Ascending aorta (tissue), 2 donors: Measurements from ENCODE around the gene IFNGR2. TPM values are rescaled to one million over a fixed set of nuclear protein-coding genes. Genes with fewer than 3 reads are reported as not detected.
A peak's percentile ranks its signal among the peaks of the same experiment; 100 is the strongest.

Experiments
- DNase-seq, 2 donors: peaks; one replicate each; pipeline ENCODE4 v3.0.0-alpha.2; 2019; ENCODE audit warnings: low spot score in 2 of 2
- H3K27ac ChIP-seq, 2 donors: fragments of 200-600 bp; sonication (generic); one replicate each; pipeline ENCODE4 v1.5.1; 2016 to 2017; ENCODE audit warnings: mild to moderate bottlenecking in 1 of 2
- H3K27me3 ChIP-seq: fragments of 200-600 bp; sonication (generic); one replicate; pipeline ENCODE4 v1.5.1; 2017
- H3K36me3 ChIP-seq, 2 donors: fragments of 200-600 bp; sonication (generic); one replicate each; pipeline ENCODE4 v1.5.1; 2016
- H3K4me1 ChIP-seq, 2 donors: fragments of 200-600 bp; sonication (generic); one replicate each; pipeline ENCODE4 v1.5.1; 2016 to 2017; ENCODE audit warnings: mild to moderate bottlenecking in 1 of 2
- H3K4me3 ChIP-seq, 2 donors: fragments of 200-600 bp; sonication (generic); one replicate each; pipeline ENCODE4 v1.5.1; 2016 to 2017; ENCODE audit warnings: mild to moderate bottlenecking in 1 of 2
- H3K9me3 ChIP-seq, 2 donors: fragments of 200-600 bp; sonication (generic); one replicate each; pipeline ENCODE4 v1.5.1; 2016
- intact Hi-C: fragments of 100-400 bp; cut with DNase I; formaldehyde crosslinking; loops from one replicate; pipeline ENCODE4 v1.15.1; 2023
- total RNA-seq: library from RNA; depleted of rRNA; stranded (reverse); fragments of >200 nt; gene quantifications from one replicate; pipeline ENCODE4 v1.1.0, GENCODE V29; 2016
- TF ChIP-seq, protein P1 (sequence below), 3 experiments: fragments of 200-600 bp in 2 of 3; fragments of 450-650 bp in 1 of 3; sonication (generic) in 2 of 3; IDR thresholded peaks; one replicate each; pipeline ENCODE4 v1.5.1; 2016 to 2019; ENCODE audit warnings: antibody characterized with exemption in 3 of 3, mild to moderate bottlenecking in 1 of 3, moderate library complexity in 1 of 3

The IFNGR2 gene
- total RNA-seq, 1 donor from 2014 or later: 46.4 TPM

DNA sequence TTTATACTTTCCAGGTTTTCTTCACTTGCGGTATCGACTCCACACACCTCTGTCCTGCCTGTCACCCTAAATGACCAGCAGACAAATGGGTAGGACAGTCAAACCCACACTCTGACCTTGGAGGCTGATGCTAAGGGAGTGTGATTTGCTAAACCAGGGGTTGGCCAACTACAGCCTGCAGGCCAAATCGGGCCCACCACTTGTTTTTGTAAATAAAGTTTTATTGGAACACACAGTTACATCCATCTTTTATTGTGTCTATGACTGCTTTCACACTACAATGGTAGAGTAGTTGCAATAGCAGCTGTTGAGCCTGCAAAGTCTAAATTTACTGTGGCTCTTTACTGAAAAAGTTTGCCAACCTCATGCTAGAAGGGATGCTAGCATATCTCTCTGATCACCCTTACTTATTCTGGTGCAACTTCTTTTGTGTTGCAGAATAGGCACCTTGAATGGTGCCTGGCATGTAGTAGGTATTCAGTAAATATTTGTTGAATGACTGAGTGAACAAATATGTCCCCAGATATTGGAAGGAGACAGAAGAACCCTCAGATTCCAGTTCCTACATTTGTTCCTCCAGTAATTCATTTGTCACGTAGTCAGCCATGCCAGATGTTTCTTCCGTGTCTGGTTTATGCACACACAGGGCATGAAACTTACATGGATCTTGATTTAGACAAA is 18.6 kb downstream of the IFNGR2 start:
- Histone ChIP-seq H3K27ac (no peak overlapping the region), H3K4me3 (no peak overlapping the region), H3K27me3 (no peaks in the 10 kb centered on the region), H3K9me3 (no peaks in the 10 kb centered on the region), H3K4me1 (peaks cover 3 to 8% of the 10 kb centered on the region in 2 donors), H3K36me3 (peaks cover 49 to 59% of the 10 kb centered on the region in 2 donors)
- intact Hi-C loops: no loop called here
- TF ChIP-seq, protein P1, sequence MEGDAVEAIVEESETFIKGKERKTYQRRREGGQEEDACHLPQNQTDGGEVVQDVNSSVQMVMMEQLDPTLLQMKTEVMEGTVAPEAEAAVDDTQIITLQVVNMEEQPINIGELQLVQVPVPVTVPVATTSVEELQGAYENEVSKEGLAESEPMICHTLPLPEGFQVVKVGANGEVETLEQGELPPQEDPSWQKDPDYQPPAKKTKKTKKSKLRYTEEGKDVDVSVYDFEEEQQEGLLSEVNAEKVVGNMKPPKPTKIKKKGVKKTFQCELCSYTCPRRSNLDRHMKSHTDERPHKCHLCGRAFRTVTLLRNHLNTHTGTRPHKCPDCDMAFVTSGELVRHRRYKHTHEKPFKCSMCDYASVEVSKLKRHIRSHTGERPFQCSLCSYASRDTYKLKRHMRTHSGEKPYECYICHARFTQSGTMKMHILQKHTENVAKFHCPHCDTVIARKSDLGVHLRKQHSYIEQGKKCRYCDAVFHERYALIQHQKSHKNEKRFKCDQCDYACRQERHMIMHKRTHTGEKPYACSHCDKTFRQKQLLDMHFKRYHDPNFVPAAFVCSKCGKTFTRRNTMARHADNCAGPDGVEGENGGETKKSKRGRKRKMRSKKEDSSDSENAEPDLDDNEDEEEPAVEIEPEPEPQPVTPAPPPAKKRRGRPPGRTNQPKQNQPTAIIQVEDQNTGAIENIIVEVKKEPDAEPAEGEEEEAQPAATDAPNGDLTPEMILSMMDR (IDR thresholded peaks at IDR 0.05): no peak
- DNase-seq: no peak

DNA sequence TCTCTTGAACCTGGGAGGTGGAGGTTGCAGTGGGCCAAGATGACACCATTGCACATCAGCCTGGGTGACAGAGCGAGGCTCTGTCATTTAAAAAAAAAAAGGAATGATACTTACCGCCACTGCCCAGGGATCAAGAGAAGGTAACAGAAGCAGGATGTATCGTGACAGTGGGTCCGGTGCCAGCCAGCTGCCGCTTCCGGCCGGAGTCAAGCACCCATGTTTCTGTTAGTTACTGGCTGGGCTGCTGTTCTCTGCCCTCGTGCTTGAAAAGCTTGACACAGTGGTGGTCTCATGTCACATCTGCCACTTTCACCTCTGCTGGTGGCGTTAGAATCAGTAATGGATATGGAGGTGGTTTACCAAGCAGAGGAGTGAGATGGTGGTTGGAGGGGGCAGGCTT is 21.0 kb downstream of the IFNGR2 start:
- no peak for DNase-seq
- TF ChIP-seq, protein P1 (IDR thresholded peaks at IDR 0.05): no peak
- H3K9me3 ChIP-seq: no peaks in the 10 kb centered on the region
- H3K4me3 ChIP-seq: no peak overlapping the region
- H3K4me1 ChIP-seq: peaks cover 3 to 11% of the 10 kb centered on the region in 2 donors
- no peaks in the 10 kb centered on the region for H3K27me3 ChIP-seq
- H3K36me3 ChIP-seq: peaks cover 63 to 75% of the 10 kb centered on the region in 2 donors
- intact Hi-C loops: no loop called here
- no peak overlapping the region for H3K27ac ChIP-seq

DNA sequence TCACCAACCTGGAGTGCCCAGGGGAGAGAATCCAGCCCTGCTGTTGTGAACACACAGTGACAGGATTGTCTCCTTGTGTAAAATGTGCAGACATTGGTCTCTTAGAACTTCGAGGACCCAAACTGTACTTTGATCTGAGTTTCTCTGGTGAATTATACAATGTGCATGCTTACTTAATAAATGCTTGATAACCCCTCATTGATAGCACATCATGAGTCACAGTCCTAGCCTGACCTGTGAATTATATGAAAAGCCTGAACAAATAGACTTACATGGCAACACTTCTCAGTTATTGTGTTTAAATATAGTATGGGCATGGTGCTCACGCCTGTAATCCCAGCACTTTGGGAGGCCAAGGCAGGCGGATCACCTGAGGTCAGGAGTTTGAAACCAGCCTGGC is 22.6 kb downstream of the IFNGR2 start:
- DNase-seq: no peak
- TF ChIP-seq, protein P1 (IDR thresholded peaks at IDR 0.05): no peak
- H3K27ac ChIP-seq: no peak overlapping the region
- no peak overlapping the region for H3K4me3 ChIP-seq
- H3K9me3 ChIP-seq: no peaks in the 10 kb centered on the region
- peaks cover 73 to 77% of the 10 kb centered on the region in 2 donors for H3K36me3 ChIP-seq
- H3K27me3 ChIP-seq: no peaks in the 10 kb centered on the region
- intact Hi-C loops: no loop called here
- H3K4me1 ChIP-seq: peaks cover 0 to 5% of the 10 kb centered on the region in 2 donors

DNA sequence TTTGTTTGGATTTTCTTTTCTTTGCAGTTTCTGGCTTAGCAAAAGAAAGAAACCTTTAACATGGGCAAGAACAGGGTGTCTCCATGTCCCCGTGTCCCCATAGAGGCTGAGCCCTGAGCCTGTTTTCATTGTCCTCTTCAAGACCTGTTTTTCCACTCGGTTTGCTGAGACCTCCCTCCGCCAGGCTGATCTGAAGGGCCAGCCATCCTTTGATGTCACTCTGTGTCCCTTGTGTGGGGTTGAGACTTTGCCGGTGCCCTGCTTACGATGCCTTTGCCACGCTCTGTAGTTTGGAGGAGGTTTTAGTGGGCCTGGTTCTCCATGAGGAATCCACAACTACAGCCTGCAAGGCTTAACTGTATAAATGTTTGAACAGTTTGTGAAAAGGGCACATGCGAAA is 23.8 kb downstream of the IFNGR2 start:
- DNase-seq: no peak
- intact Hi-C loops: no loop called here
- H3K27ac ChIP-seq: no peak overlapping the region

DNA sequence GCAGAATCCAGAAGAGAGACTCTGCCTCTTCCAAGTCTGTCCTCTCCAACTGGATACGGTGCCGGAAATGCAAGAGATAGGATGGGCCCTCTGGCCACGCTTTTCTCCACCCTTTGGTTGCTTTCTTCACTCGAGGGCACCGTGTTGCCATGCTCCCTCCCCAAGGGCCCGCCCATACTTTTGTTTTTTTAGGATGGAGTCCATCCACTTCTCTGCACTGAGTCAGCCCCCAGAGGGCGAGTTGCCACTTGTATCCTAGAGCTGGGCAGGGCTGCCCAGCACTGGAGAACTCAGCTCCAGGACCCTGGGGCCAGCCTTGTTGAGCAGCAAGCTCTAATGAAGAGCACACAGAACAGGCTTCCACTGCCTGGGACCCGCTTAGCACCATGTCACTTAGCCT is 25.5 kb downstream of the IFNGR2 start:
- Histone ChIP-seq H3K36me3 (peaks cover 81 to 84% of the 10 kb centered on the region in 2 donors), H3K4me1 (peaks cover under 1 to 6% of the 10 kb centered on the region in 2 donors), H3K27me3 (no peaks in the 10 kb centered on the region), H3K27ac (peak overlapping the region; percentile 14 to 61), H3K4me3 (no peak overlapping the region), H3K9me3 (no peaks in the 10 kb centered on the region)
- intact Hi-C loops: no loop called here
- TF ChIP-seq, protein P1 (IDR thresholded peaks at IDR 0.05): no peak
- DNase-seq: no peak

More for the DNA sequence above, 23.8 kb downstream of the IFNGR2 start:
- peaks cover 74 to 77% of the 10 kb centered on the region in 2 donors for H3K36me3 ChIP-seq
- H3K27me3 ChIP-seq: no peaks in the 10 kb centered on the region
- H3K4me3 ChIP-seq: no peak overlapping the region
- TF ChIP-seq, protein P1 (IDR thresholded peaks at IDR 0.05): no peak
- peaks cover 0 to 5% of the 10 kb centered on the region in 2 donors for H3K4me1 ChIP-seq
- H3K9me3 ChIP-seq: no peaks in the 10 kb centered on the region
